ENCODE data around the gene DVL3. TPM values are rescaled to one million over a fixed set of nuclear protein-coding genes. Genes with fewer than 3 reads are reported as not detected.
A peak's percentile ranks its signal among the peaks of the same experiment; 100 is the strongest.
"Not testable (repeated sequence)": the region's sequence is repeated elsewhere in the genome, so short reads cannot be mapped to it uniquely, and the experiment has no call there.

DVL3 gene
- total RNA-seq, 4 donors from 2014 or later, result 20.5 to 86.3 (median 57.4) TPM

DNA sequence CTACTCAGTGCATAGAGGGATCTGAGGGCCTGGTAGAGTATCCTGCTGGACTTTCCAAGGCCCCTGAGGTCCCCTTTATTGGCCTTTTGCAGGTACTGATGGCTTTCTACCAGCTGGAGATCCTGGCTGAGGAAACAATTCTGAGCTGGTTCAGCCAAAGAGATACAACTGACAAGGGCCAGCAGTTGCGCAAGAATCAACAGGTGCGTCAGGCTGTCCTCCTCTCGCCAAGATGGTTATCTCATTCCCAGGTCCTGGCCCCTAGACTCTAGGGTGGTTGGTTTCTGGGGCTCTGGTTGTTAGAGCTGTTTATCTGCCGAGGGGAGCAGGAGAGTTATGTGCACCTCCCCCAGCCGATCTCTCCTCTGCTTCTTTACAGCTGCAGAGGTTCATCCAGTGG lies 10.7 kb upstream of the DVL3 start:
- Histone ChIP-seq H3K4me3 (no peak overlapping the region), H3K27ac (no peak overlapping the region), H3K36me3 (no peaks in the 10 kb centered on the region), H3K27me3 (no peaks in the 10 kb centered on the region), H3K4me1 (no peaks in the 10 kb centered on the region), H3K9me3 (no peaks in the 10 kb centered on the region)
- DNase-seq, result no peak
- intact Hi-C loops (cut with DNase I; ENCODE audit: low total_unique reads), result no loop called here
- TF ChIP-seq POLR2A (IDR thresholded peaks at IDR 0.05) (no peak), CTCF (IDR thresholded peaks at IDR 0.05) (no peak)

GRCh38 chr3:184145111-184145524 lies 10.1 kb upstream of the DVL3 start:
- no peaks in the 10 kb centered on the region for H3K36me3 ChIP-seq
- H3K27me3 ChIP-seq, result no peaks in the 10 kb centered on the region
- no peaks in the 10 kb centered on the region for H3K4me1 ChIP-seq
- peak in 1 of 2 donors; percentile 37 for DNase-seq
- H3K9me3 ChIP-seq, result no peaks in the 10 kb centered on the region
- H3K4me3 ChIP-seq, result no peak overlapping the region
- H3K27ac ChIP-seq, result no peak overlapping the region
- intact Hi-C loops (cut with DNase I; ENCODE audit: low total_unique reads), result no loop called here
- TF ChIP-seq CTCF (IDR thresholded peaks at IDR 0.05), result peak; percentile 23 to 42 (median 30)
- no peak for TF ChIP-seq POLR2A (IDR thresholded peaks at IDR 0.05)

DNA sequence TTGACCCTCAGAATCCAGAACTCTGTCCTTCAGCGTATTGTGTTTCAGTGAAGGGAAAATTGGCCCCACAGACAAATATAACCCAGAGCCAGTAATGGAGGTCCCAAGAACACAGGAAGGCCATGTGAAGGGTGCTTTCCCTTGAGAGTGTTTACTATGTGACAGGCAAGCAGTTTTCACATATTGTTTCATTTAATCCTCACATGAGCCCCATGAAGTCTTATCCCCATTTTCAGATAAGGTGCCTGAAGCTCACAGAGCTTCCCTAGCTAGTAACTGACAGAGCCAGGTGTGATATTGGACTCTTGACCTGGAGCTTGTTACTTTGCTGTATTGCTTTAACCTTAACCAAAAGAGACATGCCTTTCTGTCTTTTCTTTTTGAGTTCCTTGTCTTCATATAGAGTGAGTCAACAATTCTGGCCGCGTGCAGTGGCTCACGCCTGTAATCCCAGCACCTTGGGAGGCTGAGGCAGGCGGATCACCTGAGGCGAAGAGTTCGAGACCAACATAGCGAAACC lies 9.4 kb upstream of the DVL3 start:
- intact Hi-C loops (cut with DNase I; ENCODE audit: low total_unique reads), result no loop called here
- no peaks in the 10 kb centered on the region for H3K9me3 ChIP-seq
- H3K27me3 ChIP-seq, result no peaks in the 10 kb centered on the region
- no peak for TF ChIP-seq CTCF (IDR thresholded peaks at IDR 0.05)
- no peak for TF ChIP-seq POLR2A (IDR thresholded peaks at IDR 0.05)
- no peaks in the 10 kb centered on the region for H3K4me1 ChIP-seq
- no peak for DNase-seq
- H3K36me3 ChIP-seq, result no peaks in the 10 kb centered on the region
- no peak overlapping the region for H3K27ac ChIP-seq
- H3K4me3 ChIP-seq, result no peak overlapping the region

DNA sequence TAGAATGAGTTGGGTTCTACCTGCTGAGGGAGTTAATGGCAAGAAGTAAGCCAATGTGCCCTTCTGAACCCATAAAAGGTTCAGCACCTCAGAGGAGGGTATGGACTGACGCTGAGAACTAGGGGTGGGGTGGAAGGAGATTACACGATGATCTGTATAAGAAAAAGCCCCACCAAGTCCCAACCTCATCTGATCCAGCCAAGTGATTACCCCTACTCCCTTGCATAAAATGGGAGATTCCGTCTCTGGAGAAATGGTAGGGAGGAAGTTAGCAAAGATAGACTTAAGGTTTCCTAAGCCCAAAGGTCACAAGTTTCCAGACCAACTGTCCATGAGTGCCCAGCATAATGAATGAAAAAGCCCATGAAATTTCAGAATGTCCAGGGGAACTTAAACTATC lies 7.1 kb upstream of the DVL3 start:
- DNase-seq, result no peak
- no peaks in the 10 kb centered on the region for H3K27me3 ChIP-seq
- H3K36me3 ChIP-seq, result no peaks in the 10 kb centered on the region
- H3K4me1 ChIP-seq, result no peaks in the 10 kb centered on the region
- no peak overlapping the region for H3K4me3 ChIP-seq
- no peak overlapping the region for H3K27ac ChIP-seq
- TF ChIP-seq CTCF (IDR thresholded peaks at IDR 0.05) (no peak), POLR2A (IDR thresholded peaks at IDR 0.05) (no peak)
- no peaks in the 10 kb centered on the region for H3K9me3 ChIP-seq
- intact Hi-C loops (cut with DNase I; ENCODE audit: low total_unique reads), result no loop called here

- intact Hi-C loops (cut with DNase I; ENCODE audit: low total_unique reads), result no loop called here
Measured at GRCh38 chr3:184149123-184149522, 6.1 kb upstream of the DVL3 start.

DNA sequence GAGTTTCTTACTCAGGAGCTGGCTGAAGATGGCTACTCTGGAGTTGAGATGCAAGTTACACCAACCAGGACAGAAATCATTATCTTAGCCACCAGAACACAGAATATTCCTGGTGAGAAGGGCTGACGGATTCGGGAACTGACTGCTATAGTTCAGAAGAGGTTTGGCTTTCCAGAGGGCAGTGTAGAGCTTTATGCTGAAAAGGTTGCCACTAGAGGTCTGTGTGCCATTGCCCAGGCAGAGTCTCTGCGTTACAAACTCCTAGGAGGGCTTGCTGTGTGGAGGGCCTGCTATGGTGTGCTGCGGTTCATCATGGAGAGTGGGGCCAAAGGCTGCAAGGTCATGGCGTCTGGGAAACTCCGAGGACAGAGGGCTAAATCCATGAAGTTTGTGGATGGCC lies 5.4 kb upstream of the DVL3 start:
- H3K27ac ChIP-seq; DNase-seq; H3K9me3 ChIP-seq; intact Hi-C loops (cut with DNase I; ENCODE audit: low total_unique reads); H3K4me1 ChIP-seq; H3K27me3 ChIP-seq; H3K4me3 ChIP-seq; H3K36me3 ChIP-seq: not testable (repeated sequence)

More at GRCh38 chr3:184149123-184149522, 6.1 kb upstream of the DVL3 start:
- DNase-seq, result no peak
- no peaks in the 10 kb centered on the region for H3K9me3 ChIP-seq
- TF ChIP-seq CTCF (IDR thresholded peaks at IDR 0.05), result no peak
- no peaks in the 10 kb centered on the region for H3K36me3 ChIP-seq
- H3K4me1 ChIP-seq, result no peaks in the 10 kb centered on the region
- no peaks in the 10 kb centered on the region for H3K27me3 ChIP-seq
- H3K4me3 ChIP-seq, result no peak overlapping the region
- no peak overlapping the region for H3K27ac ChIP-seq
